ENCODE measurements around the gene ZEB1.
"Not testable (repeated sequence)": the region's sequence is repeated elsewhere in the genome, so short reads cannot be mapped to it uniquely, and the experiment has no call there.

The ZEB1 gene

DNA sequence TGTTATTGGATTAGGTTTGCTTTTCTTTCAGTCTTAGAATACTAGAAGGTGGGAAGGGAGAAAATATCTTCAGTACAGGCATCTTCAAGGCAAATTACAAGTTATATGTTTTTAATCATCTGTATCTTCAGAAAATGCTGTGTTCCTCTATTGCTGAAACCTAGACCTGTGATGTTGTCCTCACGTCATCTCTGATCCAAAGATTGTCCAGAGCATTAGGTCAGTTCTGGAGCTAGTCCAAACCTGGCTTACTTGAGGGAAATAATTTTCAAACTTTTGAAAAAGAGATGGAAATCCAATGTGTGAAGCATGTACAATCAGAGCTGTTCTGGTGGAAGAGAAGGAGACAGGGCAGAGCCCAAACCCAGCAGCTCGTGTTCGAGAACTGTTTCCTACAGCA, 217.3 kb downstream of the ZEB1 start:
- no peaks in the 10 kb centered on the region for H3K27me3 ChIP-seq (replicated peaks)
- no peaks in the 10 kb centered on the region for H3K36me3 ChIP-seq (replicated peaks)
- DNase-seq: no peak
- TF ChIP-seq, protein P1, sequence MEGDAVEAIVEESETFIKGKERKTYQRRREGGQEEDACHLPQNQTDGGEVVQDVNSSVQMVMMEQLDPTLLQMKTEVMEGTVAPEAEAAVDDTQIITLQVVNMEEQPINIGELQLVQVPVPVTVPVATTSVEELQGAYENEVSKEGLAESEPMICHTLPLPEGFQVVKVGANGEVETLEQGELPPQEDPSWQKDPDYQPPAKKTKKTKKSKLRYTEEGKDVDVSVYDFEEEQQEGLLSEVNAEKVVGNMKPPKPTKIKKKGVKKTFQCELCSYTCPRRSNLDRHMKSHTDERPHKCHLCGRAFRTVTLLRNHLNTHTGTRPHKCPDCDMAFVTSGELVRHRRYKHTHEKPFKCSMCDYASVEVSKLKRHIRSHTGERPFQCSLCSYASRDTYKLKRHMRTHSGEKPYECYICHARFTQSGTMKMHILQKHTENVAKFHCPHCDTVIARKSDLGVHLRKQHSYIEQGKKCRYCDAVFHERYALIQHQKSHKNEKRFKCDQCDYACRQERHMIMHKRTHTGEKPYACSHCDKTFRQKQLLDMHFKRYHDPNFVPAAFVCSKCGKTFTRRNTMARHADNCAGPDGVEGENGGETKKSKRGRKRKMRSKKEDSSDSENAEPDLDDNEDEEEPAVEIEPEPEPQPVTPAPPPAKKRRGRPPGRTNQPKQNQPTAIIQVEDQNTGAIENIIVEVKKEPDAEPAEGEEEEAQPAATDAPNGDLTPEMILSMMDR (IDR thresholded peaks at IDR 0.05; ENCODE audit: low read depth, low read length, missing control alignments): no peak
- H3K27ac ChIP-seq: no peak overlapping the region
- in situ Hi-C loops (cut with HindIII; ENCODE audit: low pct_ligation_motif_present, low sequenced_read_pairs): no loop called here
- no peak overlapping the region for H3K4me3 ChIP-seq (ENCODE audit: low read depth, low read length)

DNA sequence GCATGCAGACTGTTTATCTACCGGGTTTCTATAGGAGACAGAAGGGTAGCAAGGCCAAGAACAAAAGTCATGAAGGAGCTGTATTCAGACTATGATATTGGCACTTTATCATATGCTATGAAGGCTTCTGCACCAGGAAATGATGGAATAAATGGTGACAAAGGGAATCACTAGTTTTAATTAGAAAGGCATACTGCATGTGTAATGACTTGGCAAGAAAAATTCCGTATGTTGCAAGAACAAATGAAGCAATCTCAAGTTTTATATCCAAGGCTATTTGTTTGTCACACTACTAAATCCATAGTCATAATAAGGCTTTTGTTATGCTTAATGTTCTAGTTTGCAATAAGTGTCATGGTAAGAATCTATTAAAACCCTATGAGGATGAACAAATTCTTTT, 230.9 kb downstream of the ZEB1 start:
- Histone ChIP-seq H3K4me3 (ENCODE audit: low read depth, low read length) (no peak overlapping the region), H3K36me3 (replicated peaks) (no peaks in the 10 kb centered on the region), H3K27ac (no peak overlapping the region), H3K27me3 (replicated peaks) (no peaks in the 10 kb centered on the region)
- in situ Hi-C loops (cut with HindIII; ENCODE audit: low pct_ligation_motif_present, low sequenced_read_pairs): no loop called here
- DNase-seq: no peak
- TF ChIP-seq, protein P1 (IDR thresholded peaks at IDR 0.05; ENCODE audit: low read depth, low read length, missing control alignments): no peak

DNA sequence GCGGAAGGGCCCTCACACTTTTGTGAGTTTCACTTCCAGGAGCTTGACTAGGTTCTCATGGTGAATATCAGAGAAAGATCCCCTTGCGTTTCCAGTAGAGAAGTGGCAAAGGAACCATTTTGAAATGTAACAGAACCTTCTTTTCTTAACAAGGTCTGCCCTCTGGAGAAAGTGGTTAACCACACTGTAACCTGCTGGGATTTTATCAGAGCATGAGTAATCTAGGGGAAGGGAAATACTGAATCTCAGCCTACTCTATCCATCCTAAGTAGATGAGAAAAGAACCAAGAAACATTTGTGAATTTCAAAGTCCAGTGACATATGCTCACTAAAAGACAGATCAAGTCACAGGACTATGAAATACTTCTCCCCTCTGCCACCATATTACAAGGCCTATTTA, 235.5 kb downstream of the ZEB1 start:
- in situ Hi-C loops (cut with HindIII; ENCODE audit: low pct_ligation_motif_present, low sequenced_read_pairs): no loop called here
- no peaks in the 10 kb centered on the region for H3K36me3 ChIP-seq (replicated peaks)
- TF ChIP-seq, protein P1 (IDR thresholded peaks at IDR 0.05; ENCODE audit: low read depth, low read length, missing control alignments): no peak
- H3K4me3 ChIP-seq (ENCODE audit: low read depth, low read length): no peak overlapping the region
- DNase-seq: peak; percentile 74
- H3K27me3 ChIP-seq (replicated peaks): no peaks in the 10 kb centered on the region
- H3K27ac ChIP-seq: no peak overlapping the region

DNA sequence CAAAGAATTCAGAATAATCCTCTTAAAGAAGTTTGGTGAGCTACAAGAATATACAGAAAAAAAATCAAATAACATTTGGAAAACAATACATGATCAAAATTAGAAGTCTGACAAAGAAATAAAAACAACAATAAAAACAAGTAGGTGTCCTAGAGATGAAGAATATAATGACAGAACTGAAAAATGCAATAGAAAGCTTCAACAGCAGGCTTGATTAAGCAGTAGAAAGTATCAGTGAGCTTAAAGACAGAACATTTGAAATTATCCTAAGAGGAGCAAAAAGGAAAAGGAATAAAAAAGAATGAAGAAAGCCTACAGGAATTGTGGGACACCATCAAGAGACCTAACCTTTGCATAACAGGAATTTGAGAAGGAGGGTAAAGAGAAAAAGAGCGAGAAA, 238.8 kb downstream of the ZEB1 start:
- in situ Hi-C loops (cut with HindIII; ENCODE audit: low pct_ligation_motif_present, low sequenced_read_pairs): no loop called here
- TF ChIP-seq, protein P1 (IDR thresholded peaks at IDR 0.05; ENCODE audit: low read depth, low read length, missing control alignments): no peak
- no peaks in the 10 kb centered on the region for H3K27me3 ChIP-seq (replicated peaks)
- no peak overlapping the region for H3K27ac ChIP-seq
- no peaks in the 10 kb centered on the region for H3K36me3 ChIP-seq (replicated peaks)
- no peak overlapping the region for H3K4me3 ChIP-seq (ENCODE audit: low read depth, low read length)
- DNase-seq: no peak

DNA sequence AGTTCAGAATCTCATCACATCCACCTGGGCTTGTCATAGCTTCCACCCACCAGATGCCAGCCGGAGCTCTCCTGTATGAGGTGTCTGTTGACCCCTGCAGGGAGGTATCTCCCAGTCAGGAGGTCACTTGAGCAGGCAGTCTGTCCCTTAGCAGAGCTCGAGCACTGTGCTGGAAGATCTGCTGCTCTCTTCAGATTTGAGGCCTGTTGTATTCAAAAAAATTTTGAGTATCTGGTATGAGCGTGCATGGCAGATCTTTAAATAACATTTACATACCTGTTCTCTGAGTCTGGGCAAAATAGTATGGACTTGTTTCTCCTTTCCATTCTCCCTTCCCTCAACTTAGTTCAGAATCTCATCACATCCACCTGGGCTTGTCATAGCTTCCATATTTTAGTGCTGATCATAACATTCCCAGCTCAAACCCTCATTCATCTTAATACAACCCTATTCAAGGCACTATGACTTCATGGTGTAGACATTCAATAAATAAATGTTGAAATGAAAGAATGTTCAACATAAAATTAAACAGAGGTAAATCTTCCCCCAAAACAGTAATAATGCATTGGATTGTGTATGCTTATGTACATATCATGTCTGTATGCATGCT, 249.3 kb downstream of the ZEB1 start:
- DNase-seq; in situ Hi-C loops (cut with HindIII; ENCODE audit: low pct_ligation_motif_present, low sequenced_read_pairs); H3K27ac ChIP-seq; H3K4me3 ChIP-seq (ENCODE audit: low read depth, low read length); H3K27me3 ChIP-seq (replicated peaks); H3K36me3 ChIP-seq (replicated peaks): not testable (repeated sequence)

DNA sequence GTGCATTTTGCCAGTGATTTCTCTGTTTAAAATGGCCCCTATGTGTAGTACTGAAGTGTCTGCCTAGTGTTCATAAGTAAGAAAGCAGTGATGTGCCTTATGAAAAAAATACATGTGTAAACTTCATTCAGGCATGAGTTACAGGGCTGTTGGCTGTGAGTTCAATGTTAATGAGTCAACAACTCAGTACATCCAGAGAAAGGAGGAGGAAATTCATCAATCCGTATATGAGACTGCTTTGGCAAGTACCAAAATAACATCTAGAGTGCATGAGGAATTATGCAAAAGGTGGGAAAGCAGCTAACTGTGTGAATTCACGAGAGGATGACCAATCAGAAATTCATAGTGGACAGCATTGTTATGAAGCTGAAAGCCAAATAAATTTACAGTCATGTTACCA, 255.6 kb downstream of the ZEB1 start:
- no peak for DNase-seq
- no peaks in the 10 kb centered on the region for H3K36me3 ChIP-seq (replicated peaks)
- H3K27ac ChIP-seq: no peak overlapping the region
- in situ Hi-C loops (cut with HindIII; ENCODE audit: low pct_ligation_motif_present, low sequenced_read_pairs): no loop called here
- no peak overlapping the region for H3K4me3 ChIP-seq (ENCODE audit: low read depth, low read length)
- H3K27me3 ChIP-seq (replicated peaks): no peaks in the 10 kb centered on the region
- TF ChIP-seq, protein P1 (IDR thresholded peaks at IDR 0.05; ENCODE audit: low read depth, low read length, missing control alignments): no peak

Data from brain microvascular endothelial cell (primary cell).